Glutamatergic neuron (in vitro differentiated cells): Measurements from ENCODE around the gene ANO3. TPM values are rescaled to one million over a fixed set of nuclear protein-coding genes. Genes with fewer than 3 reads are reported as not detected.

Experiments
- DNase-seq: peaks from one replicate; pipeline ENCODE4 v3.0.0; 2022
- H3K27ac Mint-ChIP-seq: one replicate; pipeline ENCODE4 v1.8.0; 2020; ENCODE audit warnings: mild to moderate bottlenecking, mixed read lengths, inconsistent platforms; ENCODE audit not compliant: unreplicated experiment
- H3K27me3 Mint-ChIP-seq: one replicate; pipeline ENCODE4 v1.8.0; 2020; ENCODE audit warnings: mild to moderate bottlenecking, moderate library complexity, mixed read lengths, inconsistent platforms; ENCODE audit not compliant: unreplicated experiment
- H3K36me3 Mint-ChIP-seq: one replicate; pipeline ENCODE4 v1.8.0; 2020; ENCODE audit warnings: mild to moderate bottlenecking, mixed read lengths, inconsistent platforms; ENCODE audit not compliant: unreplicated experiment
- H3K4me1 Mint-ChIP-seq: one replicate; pipeline ENCODE4 v1.8.0; 2020; ENCODE audit warnings: mild to moderate bottlenecking, low read depth, mixed read lengths, inconsistent platforms; ENCODE audit not compliant: unreplicated experiment
- H3K4me3 Mint-ChIP-seq: one replicate; pipeline ENCODE4 v1.8.0; 2020; ENCODE audit warnings: mild to moderate bottlenecking, mixed read lengths, inconsistent platforms; ENCODE audit not compliant: unreplicated experiment
- H3K9me3 Mint-ChIP-seq: one replicate; pipeline ENCODE4 v1.8.0; 2020; ENCODE audit warnings: mild to moderate bottlenecking, moderate library complexity, mixed read lengths, inconsistent platforms; ENCODE audit not compliant: unreplicated experiment
- CTCF ChIP-seq: fragments of 200-600 bp; sonication (generic); IDR thresholded peaks from one replicate; pipeline ENCODE4 v1.5.0; 2021; ENCODE audit not compliant: partially characterized antibody, unreplicated experiment
- total RNA-seq: library from RNA; stranded (reverse); fragmentation: NEBNext Ultra II Directional; extraction: Animal tissue kit (Norgen Biotek cat#: 25700); gene quantifications from one replicate; pipeline ENCODE4 v1.2.1, GENCODE V29; 2021; ENCODE audit not compliant: unreplicated experiment

ANO3 gene
- total RNA-seq, 1 donor from 2014 or later = 12.8 TPM

GRCh38 chr11:26578998-26579661 lies 247.2 kb downstream of the ANO3 start:
- Mint-ChIP-seq H3K27me3 (peaks cover 2% of the 10 kb centered on the region), H3K36me3 (no peaks in the 10 kb centered on the region), H3K9me3 (no peaks in the 10 kb centered on the region), H3K4me3 (no peak overlapping the region), H3K27ac (no peak overlapping the region), H3K4me1 (peaks cover 2% of the 10 kb centered on the region)
- no peak for TF ChIP-seq CTCF
- no peak for DNase-seq

- H3K27ac Mint-ChIP-seq = no peak overlapping the region
- DNase-seq = no peak
- no peak overlapping the region for H3K4me3 Mint-ChIP-seq
- no peaks in the 10 kb centered on the region for H3K9me3 Mint-ChIP-seq
- no peaks in the 10 kb centered on the region for H3K36me3 Mint-ChIP-seq
- TF ChIP-seq CTCF = no peak
- peaks cover 2% of the 10 kb centered on the region for H3K27me3 Mint-ChIP-seq
- peaks cover 2% of the 10 kb centered on the region for H3K4me1 Mint-ChIP-seq
Measured at GRCh38 chr11:26579683-26580082, 247.8 kb downstream of the ANO3 start.

- H3K4me3 Mint-ChIP-seq = no peak overlapping the region
- no peaks in the 10 kb centered on the region for H3K9me3 Mint-ChIP-seq
- DNase-seq = no peak
- H3K4me1 Mint-ChIP-seq = peaks cover 2% of the 10 kb centered on the region
- no peak overlapping the region for H3K27ac Mint-ChIP-seq
- H3K27me3 Mint-ChIP-seq = peaks cover 2% of the 10 kb centered on the region
- H3K36me3 Mint-ChIP-seq = no peaks in the 10 kb centered on the region
- TF ChIP-seq CTCF = no peak
Measured at GRCh38 chr11:26580929-26581328, 249.0 kb downstream of the ANO3 start.

GRCh38 chr11:26583550-26583949 lies 251.6 kb downstream of the ANO3 start:
- Mint-ChIP-seq H3K9me3 (no peaks in the 10 kb centered on the region), H3K36me3 (no peaks in the 10 kb centered on the region), H3K27ac (no peak overlapping the region), H3K27me3 (peaks cover 2% of the 10 kb centered on the region), H3K4me1 (peaks cover 2% of the 10 kb centered on the region), H3K4me3 (no peak overlapping the region)
- TF ChIP-seq CTCF = no peak
- DNase-seq = no peak

GRCh38 chr11:26584818-26585217 lies 252.9 kb downstream of the ANO3 start:
- Mint-ChIP-seq H3K27ac (no peak overlapping the region), H3K36me3 (no peaks in the 10 kb centered on the region), H3K4me3 (no peak overlapping the region), H3K4me1 (no peaks in the 10 kb centered on the region), H3K9me3 (no peaks in the 10 kb centered on the region), H3K27me3 (peaks cover 2% of the 10 kb centered on the region)
- no peak for DNase-seq
- TF ChIP-seq CTCF = no peak
